ENCODE results near the gene ZNF277. TPM values are rescaled to one million over a fixed set of nuclear protein-coding genes. Genes with fewer than 3 reads are reported as not detected.

Gene ZNF277
- total and polyA plus RNA-seq, 10 of the 15 experiments (the other 5 are each of a cell fraction or from before 2014, with no cell fraction given) = 10.6 to 33.9 (median 22.0) TPM

DNA sequence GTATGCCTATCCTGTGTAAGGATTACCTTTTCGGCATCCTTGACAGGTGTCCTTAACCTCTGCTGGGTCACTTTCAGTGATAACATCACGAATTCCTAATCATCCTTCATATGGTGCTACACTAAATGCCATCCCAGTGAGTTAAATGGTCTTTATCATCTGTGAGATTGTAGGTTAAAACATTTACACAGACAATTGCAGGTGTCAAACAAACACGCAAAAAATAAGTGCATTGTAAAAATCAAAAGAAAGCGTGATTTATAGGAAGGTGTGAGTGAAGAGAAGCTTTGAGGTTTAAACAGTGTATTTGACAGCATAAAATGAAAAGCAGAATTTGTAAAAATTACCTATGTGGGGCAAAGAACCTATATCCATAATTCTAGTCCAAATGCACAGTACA, 132.3 kb downstream of the ZNF277 start:
- ATAC-seq = no peak
- H2AFZ ChIP-seq (ENCODE audit: control insufficient read depth, low read depth, low read length) = no peak overlapping the region
- H3K27me3 ChIP-seq (replicated peaks in 1 of 2; ENCODE audit: control insufficient read depth in 2 of 2, insufficient read depth in 2 of 2, low read length in 1 of 2) = no peaks in the 10 kb centered on the region
- no peaks in the 10 kb centered on the region for H3K79me2 ChIP-seq (ENCODE audit: control insufficient read depth, insufficient read depth, low read length)
- in situ Hi-C loops (cut with MboI) (no loop called here), intact Hi-C loops (cut with micrococcal nuclease; ENCODE audit: unreplicated experiment) (no loop called here)
- no peak overlapping the region for H3K4me2 ChIP-seq (ENCODE audit: control insufficient read depth, insufficient read depth)
- BruUV-seq (replicated peaks) = no TSS peak
- no peak overlapping the region for H3K27ac ChIP-seq (ENCODE audit: control insufficient read depth, insufficient read depth)
- no peaks in the 10 kb centered on the region for H3K9me3 ChIP-seq (replicated peaks; ENCODE audit: control insufficient read depth, insufficient read depth, low read length)
- TF ChIP-seq MTA2 (IDR thresholded peaks at IDR 0.05; ENCODE audit: low read depth) = no peak
- TF ChIP-seq STAT1 (conservative IDR thresholded peaks at IDR 0.05) = no peak
- no peak for TF ChIP-seq FOXK2 (IDR thresholded peaks at IDR 0.05)
- no peak for TF ChIP-seq NR2F1 (conservative IDR thresholded peaks at IDR 0.05)
- TF ChIP-seq PML (IDR thresholded peaks at IDR 0.05; ENCODE audit: low read length) = no peak
- no peak for TF ChIP-seq NFXL1 (IDR thresholded peaks at IDR 0.05; ENCODE audit: borderline replicate concordance)
- no peak for TF ChIP-seq MEF2A (IDR thresholded peaks at IDR 0.05; ENCODE audit: insufficient read depth, low read depth, low read length)
- no peak for TF ChIP-seq TAF1 (IDR thresholded peaks at IDR 0.05; ENCODE audit: borderline replicate concordance, low read depth, low read length)
- no peak for TF ChIP-seq NFIC (IDR thresholded peaks at IDR 0.05; ENCODE audit: low read depth, low read length)
- no peak for FAIRE-seq
- ChIA-PET POLR2A (no interaction called here), CTCF (no interaction called here), RAD21 (ENCODE audit: unreplicated experiment) (no interaction called here), SMC1A (ENCODE audit: uncharacterized antibody, unreplicated experiment) (no interaction called here)
- DNase-seq (ENCODE audit: low read depth, low spot score) = no peak
- no peak overlapping the region for H3K4me3 ChIP-seq
- no peaks in the 10 kb centered on the region; a peak in 1 of 4 replicates for H3K36me3 ChIP-seq (ENCODE audit: control insufficient read depth in 2 of 2, insufficient read depth in 2 of 2, low read length in 1 of 2)
- H3K9ac ChIP-seq (ENCODE audit: control insufficient read depth, insufficient read depth, low read length) = no peak overlapping the region
- no peaks in the 10 kb centered on the region for H3K4me1 ChIP-seq (ENCODE audit: control insufficient read depth, insufficient read depth, low read length)
- WGBS (ENCODE audit: insufficient coverage, insufficient replicate concordance, low lambda C conversion rate, missing lambda C conversion rate) = 88% methylated on average over 4 of the region's 4 CpGs
- H4K20me1 ChIP-seq (ENCODE audit: control insufficient read depth, insufficient read depth) = no peaks in the 10 kb centered on the region

DNA sequence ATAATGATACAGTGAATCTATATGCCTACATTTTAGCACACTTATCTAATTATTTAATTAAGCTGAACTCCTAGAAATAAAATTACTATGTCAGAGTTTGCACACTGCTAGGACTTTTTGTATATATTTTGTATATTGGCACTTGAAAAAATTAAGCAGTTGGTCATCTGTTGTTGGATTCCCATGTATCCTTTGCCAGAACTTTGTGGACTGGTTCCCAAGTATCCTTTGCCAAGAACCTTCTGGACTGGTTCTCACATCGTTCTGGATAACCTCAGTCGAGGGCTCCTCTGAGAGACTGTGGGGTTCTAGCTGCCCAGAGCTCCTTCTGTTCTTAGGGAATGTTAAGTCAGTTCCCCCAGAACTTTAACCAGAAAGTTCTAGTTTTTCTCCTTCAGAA, 135.0 kb downstream of the ZNF277 start:
- no peaks in the 10 kb centered on the region for H3K79me2 ChIP-seq (ENCODE audit: control insufficient read depth, insufficient read depth, low read length)
- BruUV-seq (replicated peaks) = no TSS peak
- no peaks in the 10 kb centered on the region for H3K4me1 ChIP-seq (ENCODE audit: control insufficient read depth, insufficient read depth, low read length)
- CTCF ChIA-PET = interaction anchor here (1.2 kb wide), 1 partner anchor 9 kb away, joined by 3 read pairs; no protein-coding TSS in a partner anchor
- no peak for DNase-seq (ENCODE audit: low read depth, low spot score)
- H3K27ac ChIP-seq (ENCODE audit: control insufficient read depth, insufficient read depth) = no peak overlapping the region
- H3K27me3 ChIP-seq (replicated peaks in 1 of 2; ENCODE audit: control insufficient read depth in 2 of 2, insufficient read depth in 2 of 2, low read length in 1 of 2) = no peaks in the 10 kb centered on the region
- H2AFZ ChIP-seq (ENCODE audit: control insufficient read depth, low read depth, low read length) = no peak overlapping the region
- H3K36me3 ChIP-seq (ENCODE audit: control insufficient read depth in 2 of 2, insufficient read depth in 2 of 2, low read length in 1 of 2) = no peaks in the 10 kb centered on the region; a peak in 1 of 4 replicates
- no peaks in the 10 kb centered on the region for H4K20me1 ChIP-seq (ENCODE audit: control insufficient read depth, insufficient read depth)
- WGBS (ENCODE audit: insufficient coverage, insufficient replicate concordance, low lambda C conversion rate, missing lambda C conversion rate) = 100% methylated on average over 2 of the region's 2 CpGs
- no peaks in the 10 kb centered on the region for H3K9me3 ChIP-seq (replicated peaks; ENCODE audit: control insufficient read depth, insufficient read depth, low read length)
- in situ Hi-C loops (cut with MboI) (no loop called here), intact Hi-C loops (cut with micrococcal nuclease; ENCODE audit: unreplicated experiment) (no loop called here)
- RAD21 ChIA-PET (ENCODE audit: unreplicated experiment) = no interaction called here
- no peak overlapping the region for H3K4me3 ChIP-seq
- no peak for FAIRE-seq
- no peak for TF ChIP-seq KDM1A (IDR thresholded peaks at IDR 0.05; ENCODE audit: borderline replicate concordance)
- no peak for TF ChIP-seq RCOR1 (conservative IDR thresholded peaks at IDR 0.05; ENCODE audit: low read depth, low read length)
- TF ChIP-seq, protein P1, sequence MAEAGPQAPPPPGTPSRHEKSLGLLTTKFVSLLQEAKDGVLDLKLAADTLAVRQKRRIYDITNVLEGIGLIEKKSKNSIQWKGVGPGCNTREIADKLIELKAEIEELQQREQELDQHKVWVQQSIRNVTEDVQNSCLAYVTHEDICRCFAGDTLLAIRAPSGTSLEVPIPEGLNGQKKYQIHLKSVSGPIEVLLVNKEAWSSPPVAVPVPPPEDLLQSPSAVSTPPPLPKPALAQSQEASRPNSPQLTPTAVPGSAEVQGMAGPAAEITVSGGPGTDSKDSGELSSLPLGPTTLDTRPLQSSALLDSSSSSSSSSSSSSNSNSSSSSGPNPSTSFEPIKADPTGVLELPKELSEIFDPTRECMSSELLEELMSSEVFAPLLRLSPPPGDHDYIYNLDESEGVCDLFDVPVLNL (IDR thresholded peaks at IDR 0.05; ENCODE audit: low read depth, low read length) = no peak
- SMC1A ChIA-PET (ENCODE audit: uncharacterized antibody, unreplicated experiment) = no interaction called here
- H3K9ac ChIP-seq (ENCODE audit: control insufficient read depth, insufficient read depth, low read length) = no peak overlapping the region
- POLR2A ChIA-PET = no interaction called here
- no peak overlapping the region for H3K4me2 ChIP-seq (ENCODE audit: control insufficient read depth, insufficient read depth)
- ATAC-seq = no peak
